Ascending aorta (tissue), 2 donors: ENCODE results near the gene RFX3. TPM values are rescaled to one million over a fixed set of nuclear protein-coding genes. Genes with fewer than 3 reads are reported as not detected.

Experiments used
- DNase-seq, 2 donors: peaks; one replicate each; pipeline ENCODE4 v3.0.0-alpha.2; 2019; ENCODE audit warnings: low spot score in 2 of 2
- H3K27ac ChIP-seq, 2 donors: fragments of 200-600 bp; sonication (generic); one replicate each; pipeline ENCODE4 v1.5.1; 2016 to 2017; ENCODE audit warnings: mild to moderate bottlenecking in 1 of 2
- H3K27me3 ChIP-seq: fragments of 200-600 bp; sonication (generic); one replicate; pipeline ENCODE4 v1.5.1; 2017
- H3K36me3 ChIP-seq, 2 donors: fragments of 200-600 bp; sonication (generic); one replicate each; pipeline ENCODE4 v1.5.1; 2016
- H3K4me1 ChIP-seq, 2 donors: fragments of 200-600 bp; sonication (generic); one replicate each; pipeline ENCODE4 v1.5.1; 2016 to 2017; ENCODE audit warnings: mild to moderate bottlenecking in 1 of 2
- H3K4me3 ChIP-seq, 2 donors: fragments of 200-600 bp; sonication (generic); one replicate each; pipeline ENCODE4 v1.5.1; 2016 to 2017; ENCODE audit warnings: mild to moderate bottlenecking in 1 of 2
- H3K9me3 ChIP-seq, 2 donors: fragments of 200-600 bp; sonication (generic); one replicate each; pipeline ENCODE4 v1.5.1; 2016
- intact Hi-C: fragments of 100-400 bp; cut with DNase I; formaldehyde crosslinking; loops from one replicate; pipeline ENCODE4 v1.15.1; 2023
- total RNA-seq: library from RNA; depleted of rRNA; stranded (reverse); fragments of >200 nt; gene quantifications from one replicate; pipeline ENCODE4 v1.1.0, GENCODE V29; 2016
- TF ChIP-seq, protein P1 (sequence below), 3 experiments: fragments of 200-600 bp in 2 of 3; fragments of 450-650 bp in 1 of 3; sonication (generic) in 2 of 3; IDR thresholded peaks; one replicate each; pipeline ENCODE4 v1.5.1; 2016 to 2019; ENCODE audit warnings: antibody characterized with exemption in 3 of 3, mild to moderate bottlenecking in 1 of 3, moderate library complexity in 1 of 3

Gene RFX3
- total RNA-seq, 1 donor from 2014 or later: 4.0 TPM

DNA sequence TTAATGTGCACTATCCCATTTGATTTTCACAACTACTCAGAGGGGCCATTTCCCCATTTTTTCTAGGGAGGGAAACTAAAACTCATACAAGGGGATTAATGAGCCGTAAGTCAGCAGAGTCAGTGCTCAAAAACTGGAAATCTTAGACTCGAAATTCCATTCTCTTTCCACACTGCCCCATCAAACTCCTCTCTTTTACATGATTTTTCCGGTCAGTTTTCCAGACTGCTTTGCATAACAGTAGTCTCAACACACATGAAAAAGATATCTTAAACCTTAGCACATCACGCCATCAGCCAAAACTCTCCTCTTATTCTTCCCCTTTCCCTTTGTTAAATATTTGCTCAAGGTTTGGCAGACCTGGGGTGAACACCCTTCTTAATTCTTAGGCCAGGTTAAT is 332.0 kb downstream of the RFX3 start:
- Histone ChIP-seq H3K36me3 (no peaks in the 10 kb centered on the region), H3K27me3 (no peaks in the 10 kb centered on the region), H3K27ac (no peak overlapping the region), H3K9me3 (no peaks in the 10 kb centered on the region), H3K4me3 (no peak overlapping the region), H3K4me1 (no peaks in the 10 kb centered on the region)
- TF ChIP-seq, protein P1, sequence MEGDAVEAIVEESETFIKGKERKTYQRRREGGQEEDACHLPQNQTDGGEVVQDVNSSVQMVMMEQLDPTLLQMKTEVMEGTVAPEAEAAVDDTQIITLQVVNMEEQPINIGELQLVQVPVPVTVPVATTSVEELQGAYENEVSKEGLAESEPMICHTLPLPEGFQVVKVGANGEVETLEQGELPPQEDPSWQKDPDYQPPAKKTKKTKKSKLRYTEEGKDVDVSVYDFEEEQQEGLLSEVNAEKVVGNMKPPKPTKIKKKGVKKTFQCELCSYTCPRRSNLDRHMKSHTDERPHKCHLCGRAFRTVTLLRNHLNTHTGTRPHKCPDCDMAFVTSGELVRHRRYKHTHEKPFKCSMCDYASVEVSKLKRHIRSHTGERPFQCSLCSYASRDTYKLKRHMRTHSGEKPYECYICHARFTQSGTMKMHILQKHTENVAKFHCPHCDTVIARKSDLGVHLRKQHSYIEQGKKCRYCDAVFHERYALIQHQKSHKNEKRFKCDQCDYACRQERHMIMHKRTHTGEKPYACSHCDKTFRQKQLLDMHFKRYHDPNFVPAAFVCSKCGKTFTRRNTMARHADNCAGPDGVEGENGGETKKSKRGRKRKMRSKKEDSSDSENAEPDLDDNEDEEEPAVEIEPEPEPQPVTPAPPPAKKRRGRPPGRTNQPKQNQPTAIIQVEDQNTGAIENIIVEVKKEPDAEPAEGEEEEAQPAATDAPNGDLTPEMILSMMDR (IDR thresholded peaks at IDR 0.05): no peak
- intact Hi-C loops: no loop called here
- no peak for DNase-seq

DNA sequence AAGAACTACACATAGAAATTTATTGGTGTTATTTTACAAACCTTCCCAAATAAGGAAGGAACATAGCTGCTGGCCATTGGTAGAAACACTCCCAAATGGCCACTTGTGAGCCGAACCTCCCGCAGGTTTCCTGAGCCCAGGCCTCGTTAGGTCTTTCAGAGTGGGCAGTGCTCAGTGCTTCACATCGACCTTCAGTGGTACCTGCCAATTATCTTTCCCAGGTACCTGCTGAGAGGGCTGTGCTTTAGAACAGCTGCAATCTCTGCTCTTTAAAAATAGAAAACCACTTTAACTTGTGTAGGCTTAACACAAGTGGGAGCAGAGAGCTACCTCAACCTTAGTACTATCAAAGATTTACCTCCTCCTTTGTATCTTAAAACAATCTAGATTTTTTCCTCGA is 334.1 kb downstream of the RFX3 start:
- Histone ChIP-seq H3K9me3 (no peaks in the 10 kb centered on the region), H3K4me1 (no peaks in the 10 kb centered on the region), H3K27ac (no peak overlapping the region), H3K4me3 (no peak overlapping the region), H3K27me3 (no peaks in the 10 kb centered on the region), H3K36me3 (no peaks in the 10 kb centered on the region)
- intact Hi-C loops: no loop called here
- DNase-seq: no peak
- TF ChIP-seq, protein P1 (IDR thresholded peaks at IDR 0.05): no peak

DNA sequence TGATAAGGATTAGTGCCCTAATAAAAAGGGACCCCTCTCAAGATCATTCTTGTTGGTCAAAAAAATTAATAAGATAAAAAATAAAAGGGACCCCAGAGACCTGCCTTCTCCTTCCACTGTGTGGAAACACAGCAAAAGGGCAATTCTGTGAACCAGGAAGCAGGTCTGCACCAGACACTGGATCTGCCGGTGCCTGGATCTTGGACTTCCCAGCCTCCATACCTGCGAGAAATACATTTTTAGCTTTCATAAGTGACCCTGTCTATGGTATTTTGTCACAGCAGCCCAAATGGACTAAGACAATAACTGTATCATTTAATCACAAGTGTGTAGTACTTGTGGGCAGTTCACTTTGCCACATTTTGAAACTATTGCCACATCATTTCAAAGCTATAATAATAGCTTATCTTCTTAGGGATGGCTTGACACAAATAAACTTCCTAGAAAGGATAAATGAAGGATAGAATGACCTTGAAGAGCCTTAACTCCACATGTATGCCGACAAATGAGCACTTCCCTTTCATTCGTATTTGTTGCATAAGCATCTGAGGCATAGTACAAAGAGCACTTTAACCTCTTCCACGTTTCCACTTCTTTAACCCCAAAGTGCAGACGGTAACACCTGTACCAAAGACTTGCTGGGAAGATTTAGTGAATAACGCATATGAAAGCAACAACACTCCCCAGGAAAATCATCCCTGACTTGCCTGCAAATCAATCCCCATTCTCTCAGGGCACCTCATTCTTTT is 336.5 kb downstream of the RFX3 start:
- H3K4me1 ChIP-seq: no peaks in the 10 kb centered on the region
- TF ChIP-seq, protein P1 (IDR thresholded peaks at IDR 0.05): no peak
- no peaks in the 10 kb centered on the region for H3K36me3 ChIP-seq
- no peaks in the 10 kb centered on the region for H3K9me3 ChIP-seq
- H3K27ac ChIP-seq: no peak overlapping the region
- no peak overlapping the region for H3K4me3 ChIP-seq
- no peak for DNase-seq
- no peaks in the 10 kb centered on the region for H3K27me3 ChIP-seq
- intact Hi-C loops: no loop called here

DNA sequence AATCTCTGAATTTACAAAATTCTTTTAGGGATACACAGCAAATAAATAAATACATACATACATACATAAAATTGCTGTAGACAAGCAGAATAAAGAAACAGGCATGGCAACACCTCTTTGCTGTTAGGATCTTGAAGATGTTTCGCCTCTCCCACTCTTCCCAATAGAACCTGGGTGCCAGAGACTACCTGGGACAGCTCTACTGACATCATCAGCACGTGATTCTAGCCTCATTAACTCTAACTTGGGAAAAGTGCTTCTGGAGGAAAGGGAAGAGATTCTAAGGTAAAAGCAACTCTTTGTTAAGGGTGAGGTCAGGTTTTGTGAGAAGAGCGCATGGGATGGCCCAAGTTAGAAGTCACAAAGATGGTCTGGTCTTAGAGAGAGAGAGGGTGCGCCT is 339.1 kb downstream of the RFX3 start:
- no peaks in the 10 kb centered on the region for H3K4me1 ChIP-seq
- no peak overlapping the region for H3K27ac ChIP-seq
- H3K9me3 ChIP-seq: no peaks in the 10 kb centered on the region
- TF ChIP-seq, protein P1 (IDR thresholded peaks at IDR 0.05): no peak
- no peak overlapping the region for H3K4me3 ChIP-seq
- H3K36me3 ChIP-seq: no peaks in the 10 kb centered on the region
- DNase-seq: no peak
- H3K27me3 ChIP-seq: no peaks in the 10 kb centered on the region
- intact Hi-C loops: no loop called here

DNA sequence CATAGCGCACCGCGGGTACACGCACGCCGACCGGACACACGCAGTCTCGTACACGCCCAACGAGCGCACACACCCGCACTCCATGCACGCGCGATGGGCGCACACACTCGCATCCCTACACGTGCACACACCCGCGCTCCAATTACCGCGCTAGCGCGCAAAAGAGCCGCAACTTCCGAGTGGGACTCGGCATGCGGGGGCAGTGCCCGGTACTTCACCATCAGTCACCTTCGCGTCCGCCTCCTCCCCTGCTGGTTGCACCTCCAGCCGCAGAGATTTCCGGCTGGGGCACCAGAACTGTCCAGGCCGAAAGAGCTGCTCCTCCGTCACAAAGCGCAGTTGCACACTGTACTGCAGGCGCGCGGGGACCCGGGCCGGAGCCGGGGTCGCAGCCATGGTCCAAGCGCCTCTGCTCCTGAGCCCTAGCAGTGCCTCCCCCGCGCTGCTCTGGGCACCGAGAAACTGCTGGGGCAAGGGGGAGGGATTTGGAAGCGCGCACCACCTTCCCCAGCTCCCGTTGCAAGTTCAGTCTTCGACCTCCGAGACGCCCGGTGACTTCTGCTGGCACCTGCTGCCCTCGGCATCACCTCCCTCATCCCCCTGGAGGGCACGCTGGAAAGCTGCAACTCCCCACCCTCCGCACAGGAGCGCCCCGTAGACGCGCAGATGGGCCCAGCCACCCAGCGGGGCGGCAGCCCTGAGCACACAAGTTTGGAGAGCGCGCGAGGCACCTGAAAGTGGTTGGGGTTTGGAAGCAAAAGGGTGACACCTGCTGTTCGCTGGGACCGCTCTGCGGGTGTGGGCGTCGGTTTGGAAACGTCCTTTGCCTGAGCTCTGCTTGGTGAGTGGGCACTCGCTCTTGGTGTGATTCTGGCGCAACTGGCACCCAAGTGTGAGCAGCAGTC is 344.5 kb downstream of the RFX3 start:
- intact Hi-C loops: no loop called here
- Histone ChIP-seq H3K36me3 (no peaks in the 10 kb centered on the region), H3K9me3 (no peaks in the 10 kb centered on the region), H3K4me3 (no peak overlapping the region), H3K27ac (no peak overlapping the region), H3K4me1 (no peaks in the 10 kb centered on the region), H3K27me3 (no peaks in the 10 kb centered on the region)
- no peak for DNase-seq
- TF ChIP-seq, protein P1 (IDR thresholded peaks at IDR 0.05): no peak
